ENCODE measurements around the gene OTOP1.
"Not testable (repeated sequence)": the region's sequence is repeated elsewhere in the genome, so short reads cannot be mapped to it uniquely, and the experiment has no call there.

Gene OTOP1

GRCh38 chr4:4233610-4234009 lies 6.9 kb upstream of the OTOP1 start:
- DNase-seq (ENCODE audit: low spot score): no peak

DNA sequence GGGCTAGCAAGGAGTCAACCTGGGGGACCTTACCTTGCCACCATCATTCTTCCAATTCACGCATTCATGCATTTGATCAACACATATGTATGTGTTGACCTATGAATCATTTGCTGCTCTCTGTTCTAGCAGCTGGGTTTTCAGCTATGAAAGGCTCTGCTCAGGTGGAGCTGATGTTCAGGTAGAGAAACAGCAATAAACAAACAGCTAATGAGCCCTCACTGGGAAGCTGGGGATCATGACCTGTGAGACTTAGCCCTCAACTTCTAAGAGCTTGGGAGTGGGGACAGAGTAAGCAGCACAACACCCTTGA lies 1.6 kb upstream of the OTOP1 start:
- DNase-seq (ENCODE audit: low spot score): no peak

DNA sequence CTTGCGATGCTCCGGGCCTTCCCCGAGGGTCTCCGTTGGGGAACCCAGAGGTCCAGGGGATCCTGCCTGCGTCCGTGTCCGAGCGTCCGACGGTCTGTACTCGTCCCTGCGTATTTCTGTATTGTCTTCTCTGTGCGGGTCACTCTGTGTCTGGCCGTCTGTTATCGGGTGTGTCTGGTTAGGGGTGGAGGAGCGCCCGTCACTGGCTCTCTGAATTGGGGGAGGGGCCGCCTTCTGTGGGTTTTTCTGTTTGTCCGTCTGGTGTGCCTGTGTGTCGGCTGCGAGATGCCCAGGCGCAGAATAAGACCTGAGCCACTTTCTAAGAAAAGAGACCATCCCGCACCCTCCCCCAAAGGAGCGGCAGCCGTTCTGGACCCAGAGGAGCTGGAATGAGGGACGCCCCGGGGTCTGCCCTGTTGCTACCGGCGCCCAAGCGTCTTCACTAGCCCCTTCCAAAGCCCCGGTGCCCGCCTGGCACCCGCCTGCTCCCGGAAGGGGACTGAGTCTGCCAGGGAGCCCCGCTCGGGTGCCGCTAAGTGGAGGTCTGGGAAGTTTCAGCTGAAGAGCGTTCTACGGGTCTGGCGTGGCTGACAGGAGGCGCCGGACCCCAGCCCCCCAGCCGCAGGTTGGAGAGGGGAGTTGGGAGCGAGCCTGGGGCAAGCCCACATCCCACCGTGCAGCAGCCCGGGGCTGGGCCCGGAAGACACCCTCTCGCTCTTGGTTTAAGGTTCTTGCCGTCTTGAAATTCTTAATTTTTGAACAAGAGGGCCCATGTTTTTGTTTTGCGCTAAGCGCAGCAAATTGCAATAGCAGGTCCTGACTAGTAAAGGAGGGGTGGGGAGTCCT lies 1.0 kb upstream of the OTOP1 start:
- no peak for DNase-seq (ENCODE audit: low spot score)

- DNase-seq (ENCODE audit: low spot score): peak; percentile 27
These were observed 669 bp downstream of the OTOP1 start for GRCh38 chr4:4225915-4226605.

DNA sequence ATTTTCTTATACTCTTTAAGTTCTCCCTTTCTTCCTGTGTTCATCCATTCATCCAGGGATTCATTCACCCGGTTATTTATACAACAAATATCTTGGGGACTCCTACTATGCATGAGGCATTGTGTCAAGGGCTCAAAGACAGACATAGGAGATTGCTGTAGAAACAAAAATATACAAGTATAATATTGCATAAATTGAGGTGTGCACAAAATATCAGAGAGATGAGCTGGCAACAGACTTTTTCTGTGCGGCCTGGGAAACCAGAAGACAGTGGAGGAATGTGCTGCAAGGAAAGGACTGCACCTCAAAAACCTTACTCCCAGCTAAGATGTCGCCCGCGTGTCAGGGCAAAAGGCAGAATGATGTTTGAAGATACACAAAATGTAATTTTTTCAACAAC lies 9.6 kb downstream of the OTOP1 start:
- DNase-seq (ENCODE audit: low spot score): no peak

- DNase-seq (ENCODE audit: low spot score): no peak
These were observed 10.1 kb downstream of the OTOP1 start for GRCh38 chr4:4216648-4217047.

DNA sequence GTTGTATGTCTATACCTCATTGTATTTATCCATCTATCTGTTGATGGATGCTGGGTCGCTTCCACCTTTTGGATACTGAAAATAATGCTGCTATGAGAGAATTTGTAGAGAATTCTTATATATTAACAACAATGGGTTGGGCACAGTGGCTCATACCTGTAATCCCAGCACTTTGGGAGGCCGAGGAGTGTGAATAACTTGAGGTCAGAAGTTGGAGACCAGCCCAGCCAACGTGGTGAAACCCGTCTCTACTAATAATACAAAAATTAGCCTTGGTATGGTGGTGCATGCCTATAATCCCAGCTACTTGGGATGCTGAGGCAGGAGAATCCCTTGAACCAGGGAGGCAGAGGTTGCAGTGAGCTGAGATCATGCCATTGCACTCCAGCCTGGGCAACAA lies 13.1 kb downstream of the OTOP1 start:
- DNase-seq (ENCODE audit: low spot score): not testable (repeated sequence)

- no peak for DNase-seq (ENCODE audit: low spot score)
These were observed 20.5 kb downstream of the OTOP1 start for GRCh38 chr4:4206204-4206603.

- no peak for DNase-seq (ENCODE audit: low spot score)
These were observed 22.4 kb downstream of the OTOP1 start for GRCh38 chr4:4204401-4204745.

DNA sequence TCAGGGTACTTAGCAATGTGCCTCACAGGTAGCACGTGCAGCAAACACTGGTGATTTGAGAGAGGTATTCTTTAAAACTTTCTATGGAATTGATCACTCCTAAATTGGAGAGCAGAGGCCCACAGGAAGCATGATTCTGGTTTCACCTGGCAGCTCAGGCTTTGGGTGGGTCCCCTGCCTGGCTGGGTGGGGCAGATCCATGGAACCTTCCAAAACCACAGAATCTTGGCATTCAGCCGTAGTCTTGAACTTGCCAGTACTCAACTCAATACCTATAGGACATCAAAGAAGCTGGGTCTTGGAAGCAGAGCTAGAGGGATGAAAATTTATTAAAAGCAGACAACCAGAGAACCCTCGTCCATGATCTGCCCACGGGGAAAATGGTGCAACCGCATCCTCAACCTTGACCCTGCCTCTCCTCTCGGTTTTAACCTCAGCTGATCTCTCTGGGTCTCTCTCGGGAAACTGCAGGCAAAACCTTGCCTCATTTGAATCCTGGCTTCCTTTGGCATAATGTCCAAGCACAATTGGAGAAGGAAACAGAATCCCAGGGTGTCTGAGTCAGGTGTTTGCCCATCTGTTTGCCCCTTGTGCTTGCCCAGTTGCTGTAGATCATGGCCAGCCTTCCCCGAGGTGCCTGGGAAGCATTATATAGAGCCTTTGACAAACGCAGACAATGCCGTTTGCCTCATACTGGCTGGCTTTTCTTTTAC lies 22.9 kb downstream of the OTOP1 start:
- no peak for DNase-seq (ENCODE audit: low spot score)

DNA sequence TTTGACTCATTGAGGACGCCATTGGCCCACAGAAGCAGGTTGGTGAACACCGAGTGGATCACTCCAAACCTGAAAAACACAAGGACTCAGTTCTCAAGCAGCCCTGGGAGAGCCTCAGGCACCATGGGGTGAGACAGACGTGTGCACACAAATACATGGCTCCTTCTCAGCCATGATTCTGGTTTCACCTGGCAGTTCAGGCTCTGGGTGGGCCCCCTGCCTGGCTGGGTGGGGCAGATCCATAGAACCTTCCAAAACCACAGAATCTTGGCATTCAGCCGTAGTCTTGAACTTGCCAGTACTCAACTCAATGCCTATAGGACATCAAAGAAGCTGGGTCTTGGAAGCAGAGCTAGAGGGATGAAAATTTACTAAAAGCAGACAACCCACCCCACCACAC lies 24.2 kb downstream of the OTOP1 start:
- no peak for DNase-seq (ENCODE audit: low spot score)

DNA sequence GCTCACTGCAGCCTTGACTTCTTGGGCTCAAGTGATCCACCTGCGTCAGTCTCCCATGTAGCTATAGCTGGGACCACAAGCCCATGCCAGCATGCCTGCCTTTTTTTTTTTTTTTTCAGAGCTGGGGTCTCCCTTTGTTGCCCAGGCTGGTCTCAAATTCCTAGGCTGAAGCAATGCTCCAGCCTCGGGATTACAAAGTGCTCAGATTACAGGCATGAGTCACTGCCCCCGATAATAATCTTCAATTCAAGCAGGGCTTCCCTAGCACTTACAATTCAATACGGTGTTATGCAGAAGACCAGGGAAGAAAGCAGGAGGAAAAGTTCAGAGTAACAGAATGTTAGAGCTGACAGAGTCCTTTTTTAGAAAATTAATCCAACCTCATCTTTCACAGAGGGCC lies 26.1 kb downstream of the OTOP1 start:
- DNase-seq (ENCODE audit: low spot score): no peak

GRCh38 chr4:4195354-4195753 lies 31.4 kb downstream of the OTOP1 start:
- DNase-seq (ENCODE audit: low spot score): no peak

- not testable (repeated sequence) for DNase-seq (ENCODE audit: low spot score)
These were observed 38.2 kb downstream of the OTOP1 start for GRCh38 chr4:4188557-4188956.

DNA sequence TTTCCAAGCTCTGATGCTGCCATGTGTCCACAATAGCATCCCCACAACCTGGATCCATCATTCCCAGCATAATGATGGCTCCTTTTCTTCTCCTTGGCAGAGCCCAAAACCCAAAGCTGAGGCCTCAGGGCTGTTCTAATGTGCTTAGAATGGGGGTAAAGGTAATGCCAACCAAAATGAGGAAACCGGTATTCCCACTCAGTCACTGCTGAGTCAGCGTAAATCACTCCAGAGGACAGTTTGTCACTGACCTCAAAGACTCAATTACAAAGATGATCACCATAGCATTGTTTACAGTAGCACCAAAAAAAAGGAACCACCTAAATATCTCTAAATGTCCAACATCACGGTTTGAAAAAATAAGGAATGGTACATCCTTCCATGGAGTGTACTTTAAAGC lies 41.2 kb downstream of the OTOP1 start:
- no peak for DNase-seq (ENCODE audit: low spot score)

DNA sequence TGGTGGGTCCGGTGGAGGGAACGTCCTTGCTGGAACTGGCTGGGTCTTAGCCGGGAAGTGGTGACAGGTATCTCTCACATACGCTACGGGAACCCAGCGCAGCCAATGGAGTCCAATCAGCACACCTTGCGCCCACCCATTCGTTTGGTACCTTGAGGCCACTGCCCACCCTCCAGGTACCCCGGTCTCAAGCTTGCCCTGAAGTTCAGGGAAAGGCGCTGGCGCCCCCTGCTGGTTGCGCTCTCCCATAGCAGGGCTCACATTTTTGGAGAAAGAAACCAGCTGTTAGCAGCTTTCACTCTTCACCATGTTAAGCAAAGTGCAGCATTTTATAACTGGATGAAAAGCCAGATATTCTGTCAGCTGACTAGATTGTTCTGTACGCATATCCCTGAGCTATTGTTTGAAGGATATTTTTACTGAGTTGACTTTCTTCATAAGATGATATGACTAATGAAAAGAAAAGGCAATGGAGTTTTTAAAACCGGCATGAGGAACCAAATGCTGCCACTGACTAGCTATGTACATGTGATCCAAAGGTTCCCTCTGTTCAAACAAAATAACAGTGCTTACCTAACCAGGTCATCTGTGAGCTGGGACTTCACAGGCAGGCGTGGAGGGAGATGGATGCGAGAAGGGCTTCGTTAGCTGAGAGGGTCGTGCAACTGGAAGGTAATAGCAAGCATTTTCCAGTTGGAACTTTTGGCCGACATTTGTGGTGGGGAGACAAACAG lies 43.7 kb downstream of the OTOP1 start:
- DNase-seq (ENCODE audit: low spot score): peak; percentile 20

GRCh38 chr4:4170596-4171150 lies 56.1 kb downstream of the OTOP1 start:
- no peak for DNase-seq (ENCODE audit: low spot score)

DNA sequence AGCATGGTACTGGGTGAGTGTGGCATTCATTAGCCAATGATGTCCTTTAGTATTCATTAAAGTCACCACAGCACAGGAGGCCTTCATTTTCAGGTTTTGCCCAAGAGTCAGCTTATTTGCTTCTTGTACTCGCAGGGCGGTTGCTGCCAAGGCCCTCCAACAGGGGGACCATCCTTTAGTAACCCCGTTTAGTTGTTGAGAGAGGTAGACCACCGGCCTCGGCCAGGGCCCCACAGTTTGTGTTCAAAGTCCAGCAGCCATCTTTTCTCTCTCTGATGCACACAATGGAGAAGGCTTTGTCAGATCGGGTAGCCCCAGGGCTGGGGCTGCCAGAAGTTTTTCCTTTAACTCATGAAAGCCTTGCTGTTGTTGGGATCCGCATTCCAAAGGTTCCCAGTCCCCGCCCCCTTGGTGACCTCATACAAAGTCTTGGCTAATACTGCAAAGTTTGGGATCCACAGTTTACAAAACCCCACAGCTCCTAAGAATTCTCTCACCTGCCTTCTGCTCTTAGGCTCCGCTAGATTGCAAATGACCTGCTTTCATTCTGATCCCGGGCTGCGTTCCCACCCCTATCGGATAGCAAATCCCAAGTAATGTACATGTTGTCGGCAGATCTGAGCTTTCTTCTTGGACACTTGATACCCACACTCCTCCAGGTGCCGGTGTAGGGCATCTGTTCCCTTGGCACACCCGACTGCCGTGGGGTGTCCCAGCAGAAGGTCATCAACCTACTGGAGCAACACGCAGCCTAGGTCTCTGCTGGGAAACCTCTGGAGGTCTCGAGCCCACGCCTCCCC lies 58.5 kb downstream of the OTOP1 start:
- DNase-seq (ENCODE audit: low spot score): not testable (repeated sequence)

DNA sequence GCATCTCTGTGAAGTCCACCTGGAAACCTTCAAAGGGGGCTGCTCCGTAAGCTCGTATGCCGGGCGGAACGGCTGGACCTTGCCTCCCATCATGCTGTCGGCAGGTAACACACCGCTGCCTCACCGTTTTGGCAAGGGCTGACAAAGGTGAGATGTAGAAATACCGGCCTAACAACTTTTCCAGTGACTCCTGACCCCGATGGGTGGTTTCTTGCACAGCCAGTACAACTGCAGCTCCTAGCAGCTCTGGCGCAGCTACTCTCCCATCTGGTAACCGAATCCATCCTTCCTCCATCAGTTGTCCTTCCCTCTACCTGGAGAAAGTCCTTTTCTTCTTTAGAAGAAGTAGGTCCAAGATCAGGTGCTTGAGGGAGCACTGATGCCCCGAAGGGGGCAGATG lies 59.7 kb downstream of the OTOP1 start:
- DNase-seq (ENCODE audit: low spot score): not testable (repeated sequence)

DNA sequence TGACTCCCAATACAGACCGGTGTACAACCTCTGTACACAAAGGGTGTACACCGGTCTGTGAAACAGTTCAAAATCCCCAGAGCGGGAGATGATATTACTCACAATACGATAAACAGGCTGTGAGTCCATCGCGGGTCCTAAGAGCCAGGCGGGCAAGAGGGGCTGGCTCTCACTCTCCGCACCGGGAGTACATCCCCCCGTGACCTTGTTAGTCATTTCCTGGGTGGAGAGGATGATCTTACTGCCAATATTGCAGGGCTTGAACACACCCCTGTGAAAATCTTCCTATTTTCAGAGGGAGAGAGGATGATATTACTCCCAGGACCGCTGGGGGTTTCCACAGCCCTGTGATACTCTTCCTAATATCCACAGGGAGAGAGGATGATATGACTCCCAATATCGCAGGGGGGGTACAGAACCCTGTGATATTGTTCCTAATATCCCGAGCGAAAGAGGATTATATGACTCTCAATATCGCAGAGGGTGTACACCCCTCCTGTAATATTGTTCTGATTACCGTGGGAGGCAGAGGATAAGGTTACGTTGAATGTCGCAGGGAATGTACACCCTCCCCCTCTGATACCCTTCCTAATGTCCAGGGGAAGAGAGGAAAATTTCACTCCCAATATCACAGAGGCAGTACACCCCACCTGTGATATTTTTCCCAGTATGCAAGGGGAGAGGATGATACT lies 60.9 kb downstream of the OTOP1 start:
- not testable (repeated sequence) for DNase-seq (ENCODE audit: low spot score)
